Ovary (tissue), 3 donors: ENCODE measurements around the gene MOV10.

ENCODE experiments used
- EP300 ChIP-seq: sonication (generic); formaldehyde crosslinking; IDR thresholded peaks from one replicate; pipeline ENCODE4 v1.6.1; 2017; ENCODE audit warnings: antibody characterized with exemption
- POLR2A ChIP-seq: fragments of 450-650 bp; IDR thresholded peaks from one replicate; pipeline ENCODE4 v1.6.1; 2017; ENCODE audit warnings: antibody characterized with exemption, mild to moderate bottlenecking, moderate library complexity
- TF ChIP-seq, protein P1 (sequence below), 3 donors: fragments of 450-650 bp in 2 of 3; fragments of 200-600 bp in 1 of 3; IDR thresholded peaks; one replicate each; pipeline versions ENCODE4 v1.5.1 to v1.8.0; 2016 to 2022; ENCODE audit warnings: antibody characterized with exemption in 3 of 3, mild to moderate bottlenecking in 1 of 3
- donor health status: DM: no; HTN: no; CAD: no.

DNA sequence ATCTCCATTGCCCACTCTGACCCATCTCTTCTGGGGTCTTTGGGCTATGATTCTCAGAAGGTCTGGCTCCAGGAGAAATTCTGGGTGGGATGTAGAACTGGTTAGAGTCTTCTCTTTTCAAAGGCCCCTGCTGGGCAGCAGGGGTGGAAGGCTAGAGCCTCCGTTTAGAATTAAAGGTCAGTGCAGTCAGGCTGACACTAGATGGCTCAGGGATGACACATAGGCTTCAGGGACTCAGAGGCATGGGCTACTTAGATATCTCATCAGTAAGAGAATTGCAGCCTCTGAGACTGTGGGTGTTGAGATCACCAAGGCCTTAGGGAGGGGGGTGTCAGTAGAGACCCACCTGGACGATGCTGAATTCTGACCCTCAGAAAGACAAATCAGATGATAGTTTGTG is 53.3 kb downstream of the MOV10 start:
- TF ChIP-seq, protein P1, sequence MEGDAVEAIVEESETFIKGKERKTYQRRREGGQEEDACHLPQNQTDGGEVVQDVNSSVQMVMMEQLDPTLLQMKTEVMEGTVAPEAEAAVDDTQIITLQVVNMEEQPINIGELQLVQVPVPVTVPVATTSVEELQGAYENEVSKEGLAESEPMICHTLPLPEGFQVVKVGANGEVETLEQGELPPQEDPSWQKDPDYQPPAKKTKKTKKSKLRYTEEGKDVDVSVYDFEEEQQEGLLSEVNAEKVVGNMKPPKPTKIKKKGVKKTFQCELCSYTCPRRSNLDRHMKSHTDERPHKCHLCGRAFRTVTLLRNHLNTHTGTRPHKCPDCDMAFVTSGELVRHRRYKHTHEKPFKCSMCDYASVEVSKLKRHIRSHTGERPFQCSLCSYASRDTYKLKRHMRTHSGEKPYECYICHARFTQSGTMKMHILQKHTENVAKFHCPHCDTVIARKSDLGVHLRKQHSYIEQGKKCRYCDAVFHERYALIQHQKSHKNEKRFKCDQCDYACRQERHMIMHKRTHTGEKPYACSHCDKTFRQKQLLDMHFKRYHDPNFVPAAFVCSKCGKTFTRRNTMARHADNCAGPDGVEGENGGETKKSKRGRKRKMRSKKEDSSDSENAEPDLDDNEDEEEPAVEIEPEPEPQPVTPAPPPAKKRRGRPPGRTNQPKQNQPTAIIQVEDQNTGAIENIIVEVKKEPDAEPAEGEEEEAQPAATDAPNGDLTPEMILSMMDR (IDR thresholded peaks at IDR 0.05): no peak
- TF ChIP-seq POLR2A (no peak), EP300 (no peak)
